Measurements from ENCODE around the gene PPP1R9A. TPM values are rescaled to one million over a fixed set of nuclear protein-coding genes. Genes with fewer than 3 reads are reported as not detected.

The PPP1R9A gene
- total RNA-seq, 2 experiments from 2014 or later: 0.07 TPM; not detected in 1

GRCh38 chr7:95092324-95092723 lies 184.9 kb downstream of the PPP1R9A start:
- Mint-ChIP-seq H3K27ac (no peak overlapping the region), H3K4me3 (no peak overlapping the region), H3K36me3 (no peaks in the 10 kb centered on the region), H3K4me1 (no peaks in the 10 kb centered on the region), H3K27me3 (no peaks in the 10 kb centered on the region), H3K9me3 (ENCODE audit: low read depth) (no peaks in the 10 kb centered on the region)
- CTCF ChIA-PET: no interaction called here
- ATAC-seq: no peak
- DNase-seq: no peak

- no peak for DNase-seq
- CTCF ChIA-PET: no interaction called here
- ATAC-seq: no peak
- no peaks in the 10 kb centered on the region for H3K27me3 Mint-ChIP-seq
- no peak overlapping the region for H3K27ac Mint-ChIP-seq
- H3K4me3 Mint-ChIP-seq: no peak overlapping the region
- no peaks in the 10 kb centered on the region for H3K36me3 Mint-ChIP-seq
- no peaks in the 10 kb centered on the region for H3K4me1 Mint-ChIP-seq
- H3K9me3 Mint-ChIP-seq (ENCODE audit: low read depth): no peaks in the 10 kb centered on the region
These were observed 188.0 kb downstream of the PPP1R9A start for GRCh38 chr7:95095259-95095965.

GRCh38 chr7:95095966-95096540 lies 188.7 kb downstream of the PPP1R9A start:
- H3K4me3 Mint-ChIP-seq: no peak overlapping the region
- no peak overlapping the region for H3K27ac Mint-ChIP-seq
- H3K9me3 Mint-ChIP-seq (ENCODE audit: low read depth): no peaks in the 10 kb centered on the region
- ATAC-seq (no peak), DNase-seq (no peak)
- CTCF ChIA-PET: no interaction called here
- no peaks in the 10 kb centered on the region for H3K4me1 Mint-ChIP-seq
- no peaks in the 10 kb centered on the region for H3K36me3 Mint-ChIP-seq
- no peaks in the 10 kb centered on the region for H3K27me3 Mint-ChIP-seq

GRCh38 chr7:95097291-95097690 lies 189.9 kb downstream of the PPP1R9A start:
- Mint-ChIP-seq H3K4me1 (no peaks in the 10 kb centered on the region), H3K36me3 (no peaks in the 10 kb centered on the region), H3K9me3 (ENCODE audit: low read depth) (no peaks in the 10 kb centered on the region), H3K27ac (no peak overlapping the region), H3K4me3 (no peak overlapping the region), H3K27me3 (no peaks in the 10 kb centered on the region)
- CTCF ChIA-PET: no interaction called here
- DNase-seq (no peak), ATAC-seq (no peak)

GRCh38 chr7:95097851-95098250 lies 190.5 kb downstream of the PPP1R9A start:
- no peaks in the 10 kb centered on the region for H3K9me3 Mint-ChIP-seq (ENCODE audit: low read depth)
- ATAC-seq: no peak
- no peak for DNase-seq
- no peaks in the 10 kb centered on the region for H3K27me3 Mint-ChIP-seq
- H3K4me1 Mint-ChIP-seq: peaks cover 3% of the 10 kb centered on the region
- H3K27ac Mint-ChIP-seq: no peak overlapping the region
- H3K4me3 Mint-ChIP-seq: no peak overlapping the region
- CTCF ChIA-PET: no interaction called here
- no peaks in the 10 kb centered on the region for H3K36me3 Mint-ChIP-seq

GRCh38 chr7:95099106-95099505 lies 191.7 kb downstream of the PPP1R9A start:
- DNase-seq (no peak), ATAC-seq (no peak)
- Mint-ChIP-seq H3K27ac (no peak overlapping the region), H3K36me3 (no peaks in the 10 kb centered on the region), H3K9me3 (ENCODE audit: low read depth) (no peaks in the 10 kb centered on the region), H3K27me3 (no peaks in the 10 kb centered on the region), H3K4me3 (no peak overlapping the region), H3K4me1 (peaks cover 3% of the 10 kb centered on the region)
- CTCF ChIA-PET: no interaction called here

- Mint-ChIP-seq H3K4me1 (peaks cover 3% of the 10 kb centered on the region), H3K36me3 (no peaks in the 10 kb centered on the region), H3K9me3 (ENCODE audit: low read depth) (no peaks in the 10 kb centered on the region), H3K27ac (no peak overlapping the region), H3K27me3 (no peaks in the 10 kb centered on the region), H3K4me3 (no peak overlapping the region)
- ATAC-seq: no peak
- CTCF ChIA-PET: no interaction called here
- DNase-seq: no peak
These were observed 194.0 kb downstream of the PPP1R9A start for GRCh38 chr7:95101422-95101821.

GRCh38 chr7:95102662-95103061 lies 195.3 kb downstream of the PPP1R9A start:
- CTCF ChIA-PET: no interaction called here
- no peak overlapping the region for H3K27ac Mint-ChIP-seq
- H3K27me3 Mint-ChIP-seq: no peaks in the 10 kb centered on the region
- DNase-seq (no peak), ATAC-seq (no peak)
- no peak overlapping the region for H3K4me3 Mint-ChIP-seq
- peaks cover 3% of the 10 kb centered on the region for H3K4me1 Mint-ChIP-seq
- H3K9me3 Mint-ChIP-seq (ENCODE audit: low read depth): no peaks in the 10 kb centered on the region
- H3K36me3 Mint-ChIP-seq: no peaks in the 10 kb centered on the region

GRCh38 chr7:95104739-95105138 lies 197.3 kb downstream of the PPP1R9A start:
- Mint-ChIP-seq H3K36me3 (no peaks in the 10 kb centered on the region), H3K4me3 (no peak overlapping the region), H3K27me3 (no peaks in the 10 kb centered on the region), H3K27ac (no peak overlapping the region), H3K4me1 (peaks cover 3% of the 10 kb centered on the region), H3K9me3 (ENCODE audit: low read depth) (no peaks in the 10 kb centered on the region)
- CTCF ChIA-PET: no interaction called here
- no peak for DNase-seq
- no peak for ATAC-seq

GRCh38 chr7:95105627-95106026 lies 198.2 kb downstream of the PPP1R9A start:
- Mint-ChIP-seq H3K4me1 (peaks cover 3% of the 10 kb centered on the region), H3K4me3 (no peak overlapping the region), H3K36me3 (no peaks in the 10 kb centered on the region), H3K9me3 (ENCODE audit: low read depth) (no peaks in the 10 kb centered on the region), H3K27me3 (no peaks in the 10 kb centered on the region), H3K27ac (no peak overlapping the region)
- DNase-seq (no peak), ATAC-seq (no peak)
- CTCF ChIA-PET: no interaction called here

GRCh38 chr7:95106401-95106800 lies 199.0 kb downstream of the PPP1R9A start:
- no peaks in the 10 kb centered on the region for H3K9me3 Mint-ChIP-seq (ENCODE audit: low read depth)
- no peaks in the 10 kb centered on the region for H3K27me3 Mint-ChIP-seq
- H3K4me3 Mint-ChIP-seq: no peak overlapping the region
- no peak overlapping the region for H3K27ac Mint-ChIP-seq
- no peaks in the 10 kb centered on the region for H3K36me3 Mint-ChIP-seq
- ATAC-seq: no peak
- H3K4me1 Mint-ChIP-seq: peaks cover 3% of the 10 kb centered on the region
- CTCF ChIA-PET: no interaction called here
- DNase-seq: no peak

GRCh38 chr7:95110707-95111106 lies 203.3 kb downstream of the PPP1R9A start:
- no peak overlapping the region for H3K4me3 Mint-ChIP-seq
- ATAC-seq (no peak), DNase-seq (no peak)
- H3K36me3 Mint-ChIP-seq: no peaks in the 10 kb centered on the region
- H3K27me3 Mint-ChIP-seq: no peaks in the 10 kb centered on the region
- H3K4me1 Mint-ChIP-seq: no peaks in the 10 kb centered on the region
- H3K9me3 Mint-ChIP-seq (ENCODE audit: low read depth): no peaks in the 10 kb centered on the region
- CTCF ChIA-PET: no interaction called here
- no peak overlapping the region for H3K27ac Mint-ChIP-seq

GRCh38 chr7:95113590-95113989 lies 206.2 kb downstream of the PPP1R9A start:
- Mint-ChIP-seq H3K9me3 (ENCODE audit: low read depth) (no peaks in the 10 kb centered on the region), H3K27ac (no peak overlapping the region), H3K4me1 (no peaks in the 10 kb centered on the region), H3K36me3 (no peaks in the 10 kb centered on the region), H3K4me3 (no peak overlapping the region), H3K27me3 (no peaks in the 10 kb centered on the region)
- no peak for DNase-seq
- no peak for ATAC-seq
- CTCF ChIA-PET: no interaction called here

GRCh38 chr7:95126053-95126709 lies 218.8 kb downstream of the PPP1R9A start:
- Mint-ChIP-seq H3K4me3 (no peak overlapping the region), H3K36me3 (no peaks in the 10 kb centered on the region), H3K27ac (no peak overlapping the region), H3K27me3 (no peaks in the 10 kb centered on the region), H3K4me1 (no peaks in the 10 kb centered on the region), H3K9me3 (ENCODE audit: low read depth) (no peaks in the 10 kb centered on the region)
- CTCF ChIA-PET: no interaction called here
- no peak for ATAC-seq
- no peak for DNase-seq
